Subcutaneous adipose tissue (tissue), 4 donors: ENCODE data around the gene BEND2. TPM values are rescaled to one million over a fixed set of nuclear protein-coding genes. Genes with fewer than 3 reads are reported as not detected.

Experiments
- total RNA-seq, 4 donors: library from RNA; depleted of rRNA; stranded (reverse); fragments of >200 nt; gene quantifications; one replicate each; pipeline ENCODE4 v1.1.0, GENCODE V29; 2016
- TF ChIP-seq, protein P1 (sequence below): fragments of 450-650 bp; IDR thresholded peaks from one replicate; pipeline ENCODE4 v1.5.1; 2016; ENCODE audit warnings: low read depth, mild to moderate bottlenecking, control low read depth, antibody characterized with exemption, moderate library complexity

Gene BEND2
- total RNA-seq, 4 donors from 2014 or later = not detected

DNA sequence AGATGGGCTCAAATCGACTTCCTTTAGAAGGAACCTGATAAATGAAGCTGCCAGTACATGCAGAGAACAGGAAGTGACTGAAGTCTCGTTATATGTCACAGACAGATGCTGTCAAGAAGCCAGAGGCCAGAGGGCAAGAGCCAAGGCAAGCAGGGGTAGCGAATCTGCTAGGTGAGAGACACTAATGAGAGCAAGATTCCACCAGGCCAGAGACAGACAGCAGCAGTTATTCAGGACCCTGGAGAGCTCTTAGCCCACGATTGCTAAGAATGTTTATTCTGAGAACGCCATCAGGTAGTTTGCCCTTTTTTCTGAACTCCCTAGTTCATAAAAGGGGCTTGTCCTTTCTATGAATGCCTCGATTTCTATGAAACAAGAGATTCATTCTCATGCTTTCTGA is 73.7 kb downstream of the BEND2 start:
- TF ChIP-seq, protein P1, sequence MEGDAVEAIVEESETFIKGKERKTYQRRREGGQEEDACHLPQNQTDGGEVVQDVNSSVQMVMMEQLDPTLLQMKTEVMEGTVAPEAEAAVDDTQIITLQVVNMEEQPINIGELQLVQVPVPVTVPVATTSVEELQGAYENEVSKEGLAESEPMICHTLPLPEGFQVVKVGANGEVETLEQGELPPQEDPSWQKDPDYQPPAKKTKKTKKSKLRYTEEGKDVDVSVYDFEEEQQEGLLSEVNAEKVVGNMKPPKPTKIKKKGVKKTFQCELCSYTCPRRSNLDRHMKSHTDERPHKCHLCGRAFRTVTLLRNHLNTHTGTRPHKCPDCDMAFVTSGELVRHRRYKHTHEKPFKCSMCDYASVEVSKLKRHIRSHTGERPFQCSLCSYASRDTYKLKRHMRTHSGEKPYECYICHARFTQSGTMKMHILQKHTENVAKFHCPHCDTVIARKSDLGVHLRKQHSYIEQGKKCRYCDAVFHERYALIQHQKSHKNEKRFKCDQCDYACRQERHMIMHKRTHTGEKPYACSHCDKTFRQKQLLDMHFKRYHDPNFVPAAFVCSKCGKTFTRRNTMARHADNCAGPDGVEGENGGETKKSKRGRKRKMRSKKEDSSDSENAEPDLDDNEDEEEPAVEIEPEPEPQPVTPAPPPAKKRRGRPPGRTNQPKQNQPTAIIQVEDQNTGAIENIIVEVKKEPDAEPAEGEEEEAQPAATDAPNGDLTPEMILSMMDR = no peak

DNA sequence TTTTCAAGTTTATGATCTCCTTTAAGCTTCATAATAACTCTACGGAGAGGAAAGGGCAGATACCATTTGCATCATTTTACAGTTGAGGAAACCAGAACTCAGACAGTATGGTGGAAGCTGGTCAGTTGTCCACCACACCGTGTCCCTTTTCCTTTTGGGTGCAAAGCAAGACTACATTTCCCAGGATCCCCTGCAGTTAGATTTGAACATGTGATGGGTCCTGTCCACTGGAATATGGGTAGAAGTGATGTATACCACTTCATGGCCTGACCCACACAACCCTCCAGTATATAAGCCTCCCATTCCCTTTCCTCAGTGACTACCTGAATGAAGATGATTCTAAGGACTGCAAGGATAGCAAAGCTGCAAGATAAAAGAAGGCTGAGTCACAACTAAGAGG is 74.7 kb downstream of the BEND2 start:
- TF ChIP-seq, protein P1 = no peak

DNA sequence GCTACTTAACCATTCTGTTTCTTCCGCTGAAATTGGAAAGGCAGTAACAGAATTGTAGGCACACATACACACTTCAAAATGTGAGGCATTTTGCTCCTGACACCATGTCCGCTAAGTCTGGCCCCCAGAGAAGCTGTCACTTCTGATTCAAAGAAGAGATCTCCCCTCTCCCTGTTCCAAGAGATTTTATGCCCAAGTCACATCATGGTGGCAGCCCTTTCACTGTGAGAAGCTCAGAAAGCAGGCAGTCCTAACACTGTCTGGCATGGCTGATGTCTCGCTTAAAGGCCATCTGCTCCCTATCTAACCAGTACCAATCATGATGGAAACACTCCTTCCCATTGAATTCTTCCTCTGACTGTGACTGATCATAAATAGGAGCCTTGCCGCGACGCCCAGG is 83.9 kb downstream of the BEND2 start:
- TF ChIP-seq, protein P1 = no peak

DNA sequence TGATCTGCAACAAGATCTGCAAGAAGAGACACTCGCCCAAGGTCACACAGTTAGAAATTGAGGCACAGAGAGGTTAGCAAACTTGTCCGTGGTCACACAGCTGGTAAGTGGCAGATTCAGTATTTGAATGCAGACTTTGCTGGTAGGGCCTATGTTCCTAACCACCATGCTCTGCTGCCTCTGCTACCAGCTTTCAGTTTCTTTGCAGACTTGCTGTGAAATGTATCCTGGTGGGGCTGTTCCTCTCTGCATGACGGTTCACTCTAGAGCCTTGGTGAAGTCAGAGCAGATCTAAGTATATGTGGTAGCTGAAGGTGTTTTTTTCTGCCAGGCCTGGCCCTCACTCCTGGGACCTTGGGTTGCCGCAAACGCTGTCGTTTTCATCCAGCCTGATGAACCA is 87.1 kb downstream of the BEND2 start:
- TF ChIP-seq, protein P1 = no peak

- TF ChIP-seq, protein P1 = no peak
These were observed 91.0 kb downstream of the BEND2 start for GRCh38 chrX:18129690-18130089.

- TF ChIP-seq, protein P1 = no peak
These were observed 93.7 kb downstream of the BEND2 start for GRCh38 chrX:18126971-18127370.

- TF ChIP-seq, protein P1 = no peak
These were observed 100.8 kb downstream of the BEND2 start for GRCh38 chrX:18119856-18120255.

Other genes with a start within 250 kb of the BEND2 start
- gene SCML2, start 133.8 kb upstream of the BEND2 start, total RNA-seq = 1 to 10 TPM; 1.0 to 2.6 (median 1.6) TPM
- 1 to 10 TPM; 4.6 to 6.2 (median 5.4) TPM for gene CDKL5, start 204.7 kb upstream of the BEND2 start, total RNA-seq